K562 (cell line): ENCODE measurements around the gene GPN1. TPM values are rescaled to one million over a fixed set of nuclear protein-coding genes. Genes with fewer than 3 reads are reported as not detected.
A peak's percentile ranks its signal among the peaks of the same experiment; 100 is the strongest.

ENCODE experiments used
- C11orf30 ChIP-seq: fragments of 450-650 bp; IDR thresholded peaks from 2 replicates; pipeline ENCODE4 v1.6.1; 2016; ENCODE audit warnings: low read depth, mild to moderate bottlenecking
- CAMTA2 ChIP-seq: fragments of 250-450 bp; sonication (Bioruptor Pico); conservative IDR thresholded peaks from 2 replicates; pipeline ENCODE4 v1.5.1; 2022
- CCAR2 ChIP-seq: fragments of 200-400 bp; formaldehyde crosslinking; IDR thresholded peaks from 2 replicates; pipeline ENCODE4 v1.6.1; 2017; ENCODE audit warnings: mild to moderate bottlenecking, low read depth, low read length
- FOSL1 ChIP-seq: fragments of 200-800 bp; sonication (Bioruptor generic); conservative IDR thresholded peaks from 2 replicates; pipeline ENCODE4 v1.6.1; 2016; ENCODE audit warnings: missing genetic modification characterization, missing compliant biosample characterization
- GATAD2A ChIP-seq: fragments of 450-650 bp; IDR thresholded peaks from 2 replicates; pipeline ENCODE4 v1.6.1; 2017
- GTF2A2 ChIP-seq: IDR thresholded peaks from 2 replicates; pipeline ENCODE4 v1.6.1; 2016; ENCODE audit warnings: mild to moderate bottlenecking, missing genetic modification characterization, missing compliant biosample characterization
- LARP7 ChIP-seq: fragments of 450-650 bp; IDR thresholded peaks from 2 replicates; pipeline ENCODE4 v1.6.1; 2016
- MCM2 ChIP-seq: fragments of 450-650 bp; IDR thresholded peaks from 2 replicates; pipeline ENCODE4 v1.6.1; 2017; ENCODE audit warnings: low read depth, mild to moderate bottlenecking
- MEIS2 ChIP-seq: fragments of 450-650 bp; IDR thresholded peaks from 2 replicates; pipeline ENCODE4 v1.6.1; 2014; ENCODE audit warnings: mild to moderate bottlenecking; ENCODE audit not compliant: partially characterized antibody
- NEUROD1 ChIP-seq: fragments of 150-350 bp; IDR thresholded peaks from 2 replicates; pipeline ENCODE4 v1.6.1; 2014; ENCODE audit warnings: borderline replicate concordance, low read length, low read depth; ENCODE audit not compliant: partially characterized antibody
- NFIX ChIP-seq: fragments of 250-450 bp; sonication (Bioruptor Pico); IDR thresholded peaks from 2 replicates; pipeline ENCODE4 v1.4.0; 2020; ENCODE audit warnings: low read depth, mild to moderate bottlenecking, moderate library complexity
- SIX5 ChIP-seq, 2 experiments: IDR thresholded peaks; 2 replicates each; pipeline ENCODE4 v1.6.1; 2011; ENCODE audit warnings: low read length in 2 of 2, borderline replicate concordance in 1 of 2, low read depth in 1 of 2, mild to moderate bottlenecking in 1 of 2, moderate library complexity in 1 of 2; ENCODE audit not compliant: insufficient read depth in 1 of 2
- polyA plus RNA-seq, 8 experiments: library from polyadenylated mRNA; depleted of rRNA in 4 of 8; stranded (reverse) in 5 of 8; unstranded in 3 of 8; fragments of >200 nt; fragmentation: Nextera tagmentation in 2 of 8; fragmentation: Illumina TruSeq in 1 of 8; extraction: Ambion mirVana in 2 of 8; extraction: Trizol in 1 of 8; gene quantifications; 2 replicates each; pipeline versions ENCODE4 v1.2.1 to v1.2.3, GENCODE V29; 2011 to 2014; ENCODE audit warnings: inconsistent platforms in 1 of 8, missing spikeins in 1 of 8
- total RNA-seq, 7 experiments: library from RNA; depleted of rRNA in 6 of 7; stranded (reverse); fragments of >200 nt in 6 of 7; fragmentation: Illumina TruSeq in 2 of 7; extraction: Trizol in 2 of 7; gene quantifications; 2 replicates each; pipeline versions ENCODE4 v1.2.1 to v1.2.3, GENCODE V29; 2011 to 2021; ENCODE audit warnings: low replicate concordance in 1 of 7
- TF ChIP-seq, protein P1 (sequence below): sonication (generic); formaldehyde crosslinking; IDR thresholded peaks from 2 replicates; pipeline ENCODE4 v1.8.1; 2023; ENCODE audit warnings: mild to moderate bottlenecking, missing genetic modification reagents
- TF ChIP-seq, protein P2 (sequence below): fragments of 200-400 bp; formaldehyde crosslinking; IDR thresholded peaks from 2 replicates; pipeline ENCODE4 v1.6.1; 2017; ENCODE audit warnings: mild to moderate bottlenecking, low read depth, low read length, moderate library complexity
- TF ChIP-seq, protein P3 (sequence below): sonication (generic); formaldehyde crosslinking; IDR thresholded peaks from 2 replicates; pipeline ENCODE4 v1.8.0; 2022; ENCODE audit warnings: mild to moderate bottlenecking, missing genetic modification reagents
- TF ChIP-seq, protein P4 (sequence below): sonication (generic); formaldehyde crosslinking; IDR thresholded peaks from 2 replicates; pipeline ENCODE4 v1.8.1; 2023; ENCODE audit warnings: mild to moderate bottlenecking, missing genetic modification reagents
- TF ChIP-seq, protein P5 (sequence below): fragments of 250-450 bp; sonication (Bioruptor Pico); IDR thresholded peaks from 2 replicates; pipeline ENCODE4 v1.5.0; 2021

Gene GPN1
- total and polyA plus RNA-seq, 9 of the 15 experiments (the other 6 are each of a cell fraction or from before 2014, with no cell fraction given): 23.4 to 171 (median 48.2) TPM

DNA sequence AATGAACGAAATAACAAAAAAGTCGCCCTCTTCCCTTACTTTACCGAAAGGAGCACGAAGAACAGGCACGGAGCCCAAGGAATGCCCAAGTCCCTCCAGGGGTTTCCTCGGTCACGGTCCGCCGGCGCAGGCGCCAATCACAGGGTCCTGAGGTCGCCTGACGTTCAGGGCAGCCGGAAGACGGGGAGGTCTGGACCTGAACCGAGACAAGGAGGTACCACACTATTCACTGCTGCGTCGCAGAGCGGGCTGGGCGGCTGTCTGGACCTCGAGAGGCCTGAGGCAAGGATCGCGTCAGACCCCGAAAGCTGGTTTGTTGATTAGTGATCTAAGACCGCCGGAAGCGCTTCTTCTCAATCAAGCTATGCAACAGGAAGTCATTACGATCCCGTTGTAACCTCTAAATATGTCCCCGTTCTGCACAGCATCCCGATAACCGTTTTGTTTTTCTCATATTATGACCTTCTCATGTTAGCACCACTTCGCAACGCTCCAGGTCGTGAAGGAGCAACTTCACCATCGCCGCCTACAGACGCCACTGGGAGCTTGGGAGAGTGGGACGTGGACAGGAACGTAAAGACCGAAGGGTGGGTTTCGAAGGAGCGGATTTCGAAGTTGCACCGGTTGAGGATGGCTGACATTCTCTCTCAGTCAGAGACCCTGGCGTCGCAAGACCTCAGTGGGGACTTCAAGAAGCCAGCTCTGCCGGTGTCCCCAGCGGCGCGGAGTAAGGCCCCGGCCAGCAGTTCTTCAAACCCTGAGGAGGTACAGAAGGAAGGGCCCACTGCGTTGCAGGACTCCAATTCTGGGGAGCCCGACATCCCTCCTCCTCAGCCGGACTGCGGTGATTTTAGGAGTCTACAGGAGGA, 34.7 kb downstream of the GPN1 start, which contains the start of the genes SLC4A1AP and SUPT7L (continued):
- TF ChIP-seq, protein P1, sequence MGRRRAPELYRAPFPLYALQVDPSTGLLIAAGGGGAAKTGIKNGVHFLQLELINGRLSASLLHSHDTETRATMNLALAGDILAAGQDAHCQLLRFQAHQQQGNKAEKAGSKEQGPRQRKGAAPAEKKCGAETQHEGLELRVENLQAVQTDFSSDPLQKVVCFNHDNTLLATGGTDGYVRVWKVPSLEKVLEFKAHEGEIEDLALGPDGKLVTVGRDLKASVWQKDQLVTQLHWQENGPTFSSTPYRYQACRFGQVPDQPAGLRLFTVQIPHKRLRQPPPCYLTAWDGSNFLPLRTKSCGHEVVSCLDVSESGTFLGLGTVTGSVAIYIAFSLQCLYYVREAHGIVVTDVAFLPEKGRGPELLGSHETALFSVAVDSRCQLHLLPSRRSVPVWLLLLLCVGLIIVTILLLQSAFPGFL (CRISPR knock-in tag): no peak
- TF ChIP-seq CCAR2: no peak
- peak; percentile 48 to 55; a peak in 3 of 4 replicates for TF ChIP-seq SIX5 (IDR thresholded peaks at IDR 0.05; ENCODE audit: borderline replicate concordance in 1 of 2, insufficient read depth in 1 of 2, low read depth in 1 of 2, low read length in 2 of 2)
- no peak for TF ChIP-seq MCM2
- TF ChIP-seq GATAD2A: 0 out of 2 replicates have a peak, but pooled peaks have one; percentile 46
- TF ChIP-seq, protein P2, sequence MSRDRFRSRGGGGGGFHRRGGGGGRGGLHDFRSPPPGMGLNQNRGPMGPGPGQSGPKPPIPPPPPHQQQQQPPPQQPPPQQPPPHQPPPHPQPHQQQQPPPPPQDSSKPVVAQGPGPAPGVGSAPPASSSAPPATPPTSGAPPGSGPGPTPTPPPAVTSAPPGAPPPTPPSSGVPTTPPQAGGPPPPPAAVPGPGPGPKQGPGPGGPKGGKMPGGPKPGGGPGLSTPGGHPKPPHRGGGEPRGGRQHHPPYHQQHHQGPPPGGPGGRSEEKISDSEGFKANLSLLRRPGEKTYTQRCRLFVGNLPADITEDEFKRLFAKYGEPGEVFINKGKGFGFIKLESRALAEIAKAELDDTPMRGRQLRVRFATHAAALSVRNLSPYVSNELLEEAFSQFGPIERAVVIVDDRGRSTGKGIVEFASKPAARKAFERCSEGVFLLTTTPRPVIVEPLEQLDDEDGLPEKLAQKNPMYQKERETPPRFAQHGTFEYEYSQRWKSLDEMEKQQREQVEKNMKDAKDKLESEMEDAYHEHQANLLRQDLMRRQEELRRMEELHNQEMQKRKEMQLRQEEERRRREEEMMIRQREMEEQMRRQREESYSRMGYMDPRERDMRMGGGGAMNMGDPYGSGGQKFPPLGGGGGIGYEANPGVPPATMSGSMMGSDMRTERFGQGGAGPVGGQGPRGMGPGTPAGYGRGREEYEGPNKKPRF: no peak
- peak; percentile 74; the same call in 1 of the 2 replicates for TF ChIP-seq CAMTA2 (CRISPR knock-in tag)
- TF ChIP-seq NFIX (CRISPR knock-in tag): no peak
- TF ChIP-seq, protein P3, sequence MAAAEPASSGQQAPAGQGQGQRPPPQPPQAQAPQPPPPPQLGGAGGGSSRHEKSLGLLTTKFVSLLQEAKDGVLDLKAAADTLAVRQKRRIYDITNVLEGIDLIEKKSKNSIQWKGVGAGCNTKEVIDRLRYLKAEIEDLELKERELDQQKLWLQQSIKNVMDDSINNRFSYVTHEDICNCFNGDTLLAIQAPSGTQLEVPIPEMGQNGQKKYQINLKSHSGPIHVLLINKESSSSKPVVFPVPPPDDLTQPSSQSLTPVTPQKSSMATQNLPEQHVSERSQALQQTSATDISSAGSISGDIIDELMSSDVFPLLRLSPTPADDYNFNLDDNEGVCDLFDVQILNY: no peak; the same call in 1 of the 2 replicates
- peak; percentile 19 for TF ChIP-seq MEIS2
- peak; percentile 76 for TF ChIP-seq NEUROD1
- peak; percentile 65; the same call in 1 of the 2 replicates for TF ChIP-seq LARP7
- peak; percentile 100 for TF ChIP-seq C11orf30
- TF ChIP-seq, protein P4, sequence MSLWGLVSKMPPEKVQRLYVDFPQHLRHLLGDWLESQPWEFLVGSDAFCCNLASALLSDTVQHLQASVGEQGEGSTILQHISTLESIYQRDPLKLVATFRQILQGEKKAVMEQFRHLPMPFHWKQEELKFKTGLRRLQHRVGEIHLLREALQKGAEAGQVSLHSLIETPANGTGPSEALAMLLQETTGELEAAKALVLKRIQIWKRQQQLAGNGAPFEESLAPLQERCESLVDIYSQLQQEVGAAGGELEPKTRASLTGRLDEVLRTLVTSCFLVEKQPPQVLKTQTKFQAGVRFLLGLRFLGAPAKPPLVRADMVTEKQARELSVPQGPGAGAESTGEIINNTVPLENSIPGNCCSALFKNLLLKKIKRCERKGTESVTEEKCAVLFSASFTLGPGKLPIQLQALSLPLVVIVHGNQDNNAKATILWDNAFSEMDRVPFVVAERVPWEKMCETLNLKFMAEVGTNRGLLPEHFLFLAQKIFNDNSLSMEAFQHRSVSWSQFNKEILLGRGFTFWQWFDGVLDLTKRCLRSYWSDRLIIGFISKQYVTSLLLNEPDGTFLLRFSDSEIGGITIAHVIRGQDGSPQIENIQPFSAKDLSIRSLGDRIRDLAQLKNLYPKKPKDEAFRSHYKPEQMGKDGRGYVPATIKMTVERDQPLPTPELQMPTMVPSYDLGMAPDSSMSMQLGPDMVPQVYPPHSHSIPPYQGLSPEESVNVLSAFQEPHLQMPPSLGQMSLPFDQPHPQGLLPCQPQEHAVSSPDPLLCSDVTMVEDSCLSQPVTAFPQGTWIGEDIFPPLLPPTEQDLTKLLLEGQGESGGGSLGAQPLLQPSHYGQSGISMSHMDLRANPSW (CRISPR knock-in tag): no peak
- peak; percentile 94 for TF ChIP-seq GTF2A2 (tag)
- TF ChIP-seq FOSL1 (tag): 0 out of 2 replicates have a peak, but pooled peaks have one; percentile 31
- TF ChIP-seq, protein P5, sequence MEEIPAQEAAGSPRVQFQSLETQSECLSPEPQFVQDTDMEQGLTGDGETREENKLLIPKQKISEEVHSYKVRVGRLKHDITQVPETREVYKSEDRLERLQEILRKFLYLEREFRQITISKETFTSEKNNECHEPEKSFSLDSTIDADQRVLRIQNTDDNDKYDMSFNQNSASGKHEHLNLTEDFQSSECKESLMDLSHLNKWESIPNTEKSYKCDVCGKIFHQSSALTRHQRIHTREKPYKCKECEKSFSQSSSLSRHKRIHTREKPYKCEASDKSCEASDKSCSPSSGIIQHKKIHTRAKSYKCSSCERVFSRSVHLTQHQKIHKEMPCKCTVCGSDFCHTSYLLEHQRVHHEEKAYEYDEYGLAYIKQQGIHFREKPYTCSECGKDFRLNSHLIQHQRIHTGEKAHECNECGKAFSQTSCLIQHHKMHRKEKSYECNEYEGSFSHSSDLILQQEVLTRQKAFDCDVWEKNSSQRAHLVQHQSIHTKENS: no peak
